HepG2 (cell line): ENCODE measurements around the gene PEX12. TPM values are rescaled to one million over a fixed set of nuclear protein-coding genes. Genes with fewer than 3 reads are reported as not detected.
A peak's percentile ranks its signal among the peaks of the same experiment; 100 is the strongest.

Source experiments
- CBX2 ChIP-seq, 2 experiments: fragments of 200-600 bp in 1 of 2; sonication (generic); formaldehyde crosslinking in 1 of 2; IDR thresholded peaks; 2 replicates each; pipeline versions ENCODE4 v1.7.0 to v1.8.1; 2018 to 2022; ENCODE audit warnings: low read depth in 2 of 2, low read length in 1 of 2, mild to moderate bottlenecking in 1 of 2, missing genetic modification reagents in 1 of 2
- DNMT1 ChIP-seq: sonication (generic); formaldehyde crosslinking; IDR thresholded peaks from 2 replicates; pipeline ENCODE4 v1.5.1; 2020; ENCODE audit warnings: mild to moderate bottlenecking, missing genetic modification reagents
- GATA4 ChIP-seq: sonication (generic); IDR thresholded peaks from 2 replicates; pipeline ENCODE4 v1.6.1; 2016; ENCODE audit warnings: antibody characterized with exemption, low read depth, borderline replicate concordance
- HOXA9 ChIP-seq: sonication (generic); formaldehyde crosslinking; IDR thresholded peaks from 2 replicates; pipeline ENCODE4 v1.8.1; 2022; ENCODE audit warnings: missing genetic modification reagents, mild to moderate bottlenecking, moderate library complexity, borderline replicate concordance
- MATR3 ChIP-seq: sonication (generic); formaldehyde crosslinking; IDR thresholded peaks from 2 replicates; pipeline ENCODE4 v1.4.0; 2020; ENCODE audit warnings: missing genetic modification reagents
- MIER3 ChIP-seq: IDR thresholded peaks from 2 replicates; pipeline ENCODE4 v1.6.1; 2016; ENCODE audit warnings: missing compliant biosample characterization, borderline replicate concordance
- TRIM24 ChIP-seq: sonication (generic); formaldehyde crosslinking; IDR thresholded peaks from 2 replicates; pipeline ENCODE4 v1.8.0; 2022; ENCODE audit warnings: mild to moderate bottlenecking, missing genetic modification reagents
- ZBTB1 ChIP-seq: sonication (generic); formaldehyde crosslinking; IDR thresholded peaks from 2 replicates; pipeline ENCODE4 v1.4.0; 2020; ENCODE audit warnings: missing genetic modification reagents, borderline replicate concordance
- ZFY ChIP-seq: sonication (generic); formaldehyde crosslinking; IDR thresholded peaks from 2 replicates; pipeline ENCODE4 v1.4.0; 2020; ENCODE audit warnings: missing genetic modification reagents
- ZNF160 ChIP-seq: sonication (generic); formaldehyde crosslinking; IDR thresholded peaks from 2 replicates; pipeline ENCODE4 v1.8.0; 2022; ENCODE audit warnings: mild to moderate bottlenecking, inconsistent platforms, missing genetic modification reagents
- ZNF317 ChIP-seq: sonication (generic); formaldehyde crosslinking; IDR thresholded peaks from 2 replicates; pipeline ENCODE4 v1.5.0; 2020; ENCODE audit warnings: mild to moderate bottlenecking, missing genetic modification reagents
- polyA plus RNA-seq, 8 experiments: library from polyadenylated mRNA; depleted of rRNA in 3 of 8; stranded (reverse) in 7 of 8; unstranded in 1 of 8; fragments of >200 nt; fragmentation: Illumina TruSeq in 4 of 8; extraction: Trizol in 4 of 8; gene quantifications; 2 replicates each; pipeline versions ENCODE4 v1.2.1 to v1.2.3, GENCODE V29; 2011 to 2016; ENCODE audit warnings: low read depth in 4 of 8, missing spikeins in 1 of 8, mixed read lengths in 1 of 8; ENCODE audit not compliant: insufficient read depth in 1 of 8
- total RNA-seq, 5 experiments: library from RNA; depleted of rRNA; stranded (reverse); fragments of >200 nt; fragmentation: Illumina TruSeq; extraction: Trizol; gene quantifications; 2 replicates each; pipeline ENCODE4 v1.2.3, GENCODE V29; 2016; ENCODE audit warnings: low read depth in 1 of 5
- TF ChIP-seq, protein P1 (sequence below): sonication (generic); formaldehyde crosslinking; IDR thresholded peaks from 2 replicates; pipeline ENCODE4 v1.5.0; 2020; ENCODE audit warnings: mild to moderate bottlenecking, missing genetic modification reagents, borderline replicate concordance
- TF ChIP-seq, protein P2 (sequence below): sonication (generic); formaldehyde crosslinking; IDR thresholded peaks from 2 replicates; pipeline ENCODE4 v1.8.1; 2022; ENCODE audit warnings: mild to moderate bottlenecking, missing genetic modification reagents
- TF ChIP-seq, protein P3 (sequence below): sonication (generic); formaldehyde crosslinking; IDR thresholded peaks from 2 replicates; pipeline ENCODE4 v1.4.0; 2020; ENCODE audit warnings: missing genetic modification reagents, borderline replicate concordance

The PEX12 gene
- total and polyA plus RNA-seq, 2 of the 13 experiments (the other 11 are each of a cell fraction or from before 2014, with no cell fraction given): 5.1 to 11.9 TPM

DNA sequence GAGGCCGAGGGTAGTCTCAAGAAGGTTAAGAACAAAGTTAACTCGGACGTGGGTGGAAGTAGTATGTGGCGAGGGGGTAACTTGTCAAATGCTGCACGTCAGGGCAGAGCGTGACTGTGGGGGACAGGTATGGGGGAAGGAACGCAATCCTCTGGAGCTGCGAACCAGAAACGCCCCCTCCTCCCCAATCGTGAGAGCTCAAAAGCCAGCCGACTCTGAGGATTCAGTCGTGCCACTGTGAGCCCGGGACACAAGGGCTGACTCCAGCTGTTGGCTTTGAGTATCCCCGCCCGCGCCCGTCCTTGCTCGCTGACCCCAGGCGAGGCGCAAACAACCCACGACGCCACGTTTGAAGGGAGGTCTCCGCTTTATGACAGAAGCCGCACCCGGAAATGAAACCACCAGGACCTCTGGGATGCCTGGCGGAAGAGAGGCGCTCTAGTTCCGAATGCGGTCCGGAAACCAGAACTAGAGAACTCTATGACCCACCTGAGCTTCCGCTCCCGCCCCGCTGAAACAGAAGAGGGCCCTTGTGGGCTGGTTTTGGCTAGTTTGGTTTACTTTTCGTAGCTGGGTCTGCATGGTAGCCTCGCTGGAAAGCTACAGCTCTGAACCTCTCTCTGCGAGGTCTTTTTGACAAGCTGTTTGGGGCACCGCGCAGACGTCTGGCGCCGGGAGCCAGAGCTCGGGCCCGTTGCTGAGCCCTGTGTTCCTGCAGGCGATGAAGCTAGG lies at the start of gene PEX12 (continued):
- TF ChIP-seq, protein P1, sequence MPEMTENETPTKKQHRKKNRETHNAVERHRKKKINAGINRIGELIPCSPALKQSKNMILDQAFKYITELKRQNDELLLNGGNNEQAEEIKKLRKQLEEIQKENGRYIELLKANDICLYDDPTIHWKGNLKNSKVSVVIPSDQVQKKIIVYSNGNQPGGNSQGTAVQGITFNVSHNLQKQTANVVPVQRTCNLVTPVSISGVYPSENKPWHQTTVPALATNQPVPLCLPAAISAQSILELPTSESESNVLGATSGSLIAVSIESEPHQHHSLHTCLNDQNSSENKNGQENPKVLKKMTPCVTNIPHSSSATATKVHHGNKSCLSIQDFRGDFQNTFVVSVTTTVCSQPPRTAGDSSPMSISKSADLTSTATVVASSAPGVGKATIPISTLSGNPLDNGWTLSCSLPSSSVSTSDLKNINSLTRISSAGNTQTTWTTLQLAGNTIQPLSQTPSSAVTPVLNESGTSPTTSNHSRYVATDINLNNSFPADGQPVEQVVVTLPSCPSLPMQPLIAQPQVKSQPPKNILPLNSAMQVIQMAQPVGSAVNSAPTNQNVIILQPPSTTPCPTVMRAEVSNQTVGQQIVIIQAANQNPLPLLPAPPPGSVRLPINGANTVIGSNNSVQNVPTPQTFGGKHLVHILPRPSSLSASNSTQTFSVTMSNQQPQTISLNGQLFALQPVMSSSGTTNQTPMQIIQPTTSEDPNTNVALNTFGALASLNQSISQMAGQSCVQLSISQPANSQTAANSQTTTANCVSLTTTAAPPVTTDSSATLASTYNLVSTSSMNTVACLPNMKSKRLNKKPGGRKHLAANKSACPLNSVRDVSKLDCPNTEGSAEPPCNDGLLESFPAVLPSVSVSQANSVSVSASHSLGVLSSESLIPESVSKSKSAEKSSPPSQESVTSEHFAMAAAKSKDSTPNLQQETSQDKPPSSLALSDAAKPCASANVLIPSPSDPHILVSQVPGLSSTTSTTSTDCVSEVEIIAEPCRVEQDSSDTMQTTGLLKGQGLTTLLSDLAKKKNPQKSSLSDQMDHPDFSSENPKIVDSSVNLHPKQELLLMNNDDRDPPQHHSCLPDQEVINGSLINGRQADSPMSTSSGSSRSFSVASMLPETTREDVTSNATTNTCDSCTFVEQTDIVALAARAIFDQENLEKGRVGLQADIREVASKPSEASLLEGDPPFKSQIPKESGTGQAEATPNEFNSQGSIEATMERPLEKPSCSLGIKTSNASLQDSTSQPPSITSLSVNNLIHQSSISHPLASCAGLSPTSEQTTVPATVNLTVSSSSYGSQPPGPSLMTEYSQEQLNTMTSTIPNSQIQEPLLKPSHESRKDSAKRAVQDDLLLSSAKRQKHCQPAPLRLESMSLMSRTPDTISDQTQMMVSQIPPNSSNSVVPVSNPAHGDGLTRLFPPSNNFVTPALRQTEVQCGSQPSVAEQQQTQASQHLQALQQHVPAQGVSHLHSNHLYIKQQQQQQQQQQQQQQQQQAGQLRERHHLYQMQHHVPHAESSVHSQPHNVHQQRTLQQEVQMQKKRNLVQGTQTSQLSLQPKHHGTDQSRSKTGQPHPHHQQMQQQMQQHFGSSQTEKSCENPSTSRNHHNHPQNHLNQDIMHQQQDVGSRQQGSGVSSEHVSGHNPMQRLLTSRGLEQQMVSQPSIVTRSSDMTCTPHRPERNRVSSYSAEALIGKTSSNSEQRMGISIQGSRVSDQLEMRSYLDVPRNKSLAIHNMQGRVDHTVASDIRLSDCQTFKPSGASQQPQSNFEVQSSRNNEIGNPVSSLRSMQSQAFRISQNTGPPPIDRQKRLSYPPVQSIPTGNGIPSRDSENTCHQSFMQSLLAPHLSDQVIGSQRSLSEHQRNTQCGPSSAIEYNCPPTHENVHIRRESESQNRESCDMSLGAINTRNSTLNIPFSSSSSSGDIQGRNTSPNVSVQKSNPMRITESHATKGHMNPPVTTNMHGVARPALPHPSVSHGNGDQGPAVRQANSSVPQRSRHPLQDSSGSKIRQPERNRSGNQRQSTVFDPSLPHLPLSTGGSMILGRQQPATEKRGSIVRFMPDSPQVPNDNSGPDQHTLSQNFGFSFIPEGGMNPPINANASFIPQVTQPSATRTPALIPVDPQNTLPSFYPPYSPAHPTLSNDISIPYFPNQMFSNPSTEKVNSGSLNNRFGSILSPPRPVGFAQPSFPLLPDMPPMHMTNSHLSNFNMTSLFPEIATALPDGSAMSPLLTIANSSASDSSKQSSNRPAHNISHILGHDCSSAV: no peak
- TF ChIP-seq ZNF317: no peak
- no peak for TF ChIP-seq CBX2 (IDR thresholded peaks at IDR 0.05; ENCODE audit: low read depth, low read length)
- TF ChIP-seq CBX2 (CRISPR knock-in tag; IDR thresholded peaks at IDR 0.05; ENCODE audit: low read depth): no peak
- TF ChIP-seq ZFY (CRISPR knock-in tag): peak; percentile 93
- no peak for TF ChIP-seq ZNF160
- TF ChIP-seq MIER3 (CRISPR knock-in tag): peak; percentile 59; the same call in 1 of the 2 replicates
- no peak for TF ChIP-seq TRIM24
- peak; percentile 18; the same call in 1 of the 2 replicates for TF ChIP-seq HOXA9 (CRISPR knock-in tag)
- 0 out of 2 replicates have a peak, but pooled peaks have one; percentile 26 for TF ChIP-seq DNMT1 (CRISPR knock-in tag)
- TF ChIP-seq, protein P2, sequence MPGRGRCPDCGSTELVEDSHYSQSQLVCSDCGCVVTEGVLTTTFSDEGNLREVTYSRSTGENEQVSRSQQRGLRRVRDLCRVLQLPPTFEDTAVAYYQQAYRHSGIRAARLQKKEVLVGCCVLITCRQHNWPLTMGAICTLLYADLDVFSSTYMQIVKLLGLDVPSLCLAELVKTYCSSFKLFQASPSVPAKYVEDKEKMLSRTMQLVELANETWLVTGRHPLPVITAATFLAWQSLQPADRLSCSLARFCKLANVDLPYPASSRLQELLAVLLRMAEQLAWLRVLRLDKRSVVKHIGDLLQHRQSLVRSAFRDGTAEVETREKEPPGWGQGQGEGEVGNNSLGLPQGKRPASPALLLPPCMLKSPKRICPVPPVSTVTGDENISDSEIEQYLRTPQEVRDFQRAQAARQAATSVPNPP: no peak
- TF ChIP-seq ZBTB1 (CRISPR knock-in tag): no peak
- no peak for TF ChIP-seq MATR3 (CRISPR knock-in tag)
- TF ChIP-seq GATA4: no peak; the same call in 1 of the 2 replicates
- TF ChIP-seq, protein P3, sequence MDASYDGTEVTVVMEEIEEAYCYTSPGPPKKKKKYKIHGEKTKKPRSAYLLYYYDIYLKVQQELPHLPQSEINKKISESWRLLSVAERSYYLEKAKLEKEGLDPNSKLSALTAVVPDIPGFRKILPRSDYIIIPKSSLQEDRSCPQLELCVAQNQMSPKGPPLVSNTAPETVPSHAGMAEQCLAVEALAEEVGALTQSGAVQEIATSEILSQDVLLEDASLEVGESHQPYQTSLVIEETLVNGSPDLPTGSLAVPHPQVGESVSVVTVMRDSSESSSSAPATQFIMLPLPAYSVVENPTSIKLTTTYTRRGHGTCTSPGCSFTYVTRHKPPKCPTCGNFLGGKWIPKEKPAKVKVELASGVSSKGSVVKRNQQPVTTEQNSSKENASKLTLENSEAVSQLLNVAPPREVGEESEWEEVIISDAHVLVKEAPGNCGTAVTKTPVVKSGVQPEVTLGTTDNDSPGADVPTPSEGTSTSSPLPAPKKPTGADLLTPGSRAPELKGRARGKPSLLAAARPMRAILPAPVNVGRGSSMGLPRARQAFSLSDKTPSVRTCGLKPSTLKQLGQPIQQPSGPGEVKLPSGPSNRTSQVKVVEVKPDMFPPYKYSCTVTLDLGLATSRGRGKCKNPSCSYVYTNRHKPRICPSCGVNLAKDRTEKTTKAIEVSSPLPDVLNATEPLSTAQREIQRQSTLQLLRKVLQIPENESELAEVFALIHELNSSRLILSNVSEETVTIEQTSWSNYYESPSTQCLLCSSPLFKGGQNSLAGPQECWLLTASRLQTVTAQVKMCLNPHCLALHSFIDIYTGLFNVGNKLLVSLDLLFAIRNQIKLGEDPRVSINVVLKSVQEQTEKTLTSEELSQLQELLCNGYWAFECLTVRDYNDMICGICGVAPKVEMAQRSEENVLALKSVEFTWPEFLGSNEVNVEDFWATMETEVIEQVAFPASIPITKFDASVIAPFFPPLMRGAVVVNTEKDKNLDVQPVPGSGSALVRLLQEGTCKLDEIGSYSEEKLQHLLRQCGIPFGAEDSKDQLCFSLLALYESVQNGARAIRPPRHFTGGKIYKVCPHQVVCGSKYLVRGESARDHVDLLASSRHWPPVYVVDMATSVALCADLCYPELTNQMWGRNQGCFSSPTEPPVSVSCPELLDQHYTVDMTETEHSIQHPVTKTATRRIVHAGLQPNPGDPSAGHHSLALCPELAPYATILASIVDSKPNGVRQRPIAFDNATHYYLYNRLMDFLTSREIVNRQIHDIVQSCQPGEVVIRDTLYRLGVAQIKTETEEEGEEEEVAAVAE: peak; percentile 30; the same call in 1 of the 2 replicates
